ENCODE data around the gene HS3ST4.
"Not testable (repeated sequence)": the region's sequence is repeated elsewhere in the genome, so short reads cannot be mapped to it uniquely, and the experiment has no call there.

The HS3ST4 gene

DNA sequence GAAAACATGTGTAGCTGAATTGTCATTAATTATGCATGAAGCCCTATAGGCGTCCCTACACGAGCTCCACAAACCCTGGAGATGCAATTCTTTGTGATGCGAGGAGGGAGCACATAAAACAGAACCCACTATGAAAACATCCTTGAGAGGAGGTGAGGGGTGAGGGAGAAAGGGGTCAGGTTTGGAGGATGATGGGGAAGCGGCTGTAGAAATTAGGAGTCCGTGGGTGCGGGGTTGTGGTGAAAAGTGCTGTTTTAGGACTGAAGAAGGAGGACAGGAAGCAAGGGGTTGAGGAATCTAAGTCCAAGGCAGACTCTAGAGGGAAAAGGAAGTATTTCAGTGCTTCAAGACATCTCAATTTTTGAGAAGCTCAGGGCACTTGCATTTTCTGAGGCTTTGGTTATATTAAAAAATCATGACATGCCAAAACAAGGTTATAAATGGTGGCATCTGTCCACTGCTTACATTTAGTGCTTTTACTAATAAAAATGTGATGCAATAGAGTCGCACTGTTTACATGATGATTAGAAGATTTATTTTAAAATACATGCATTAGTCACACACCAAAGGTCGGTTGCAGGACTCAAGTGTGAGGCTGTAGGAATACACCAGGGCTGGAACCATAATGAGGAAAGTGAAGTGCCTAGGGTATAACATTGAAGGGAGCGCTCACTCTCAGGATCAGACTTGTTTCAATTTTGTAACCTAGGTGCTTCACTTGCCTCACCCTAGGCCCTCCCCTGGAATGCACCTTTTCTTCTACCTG lies 379.5 kb downstream of the HS3ST4 start:
- no peak for DNase-seq (ENCODE audit: low read depth)
- TF ChIP-seq, protein P1, sequence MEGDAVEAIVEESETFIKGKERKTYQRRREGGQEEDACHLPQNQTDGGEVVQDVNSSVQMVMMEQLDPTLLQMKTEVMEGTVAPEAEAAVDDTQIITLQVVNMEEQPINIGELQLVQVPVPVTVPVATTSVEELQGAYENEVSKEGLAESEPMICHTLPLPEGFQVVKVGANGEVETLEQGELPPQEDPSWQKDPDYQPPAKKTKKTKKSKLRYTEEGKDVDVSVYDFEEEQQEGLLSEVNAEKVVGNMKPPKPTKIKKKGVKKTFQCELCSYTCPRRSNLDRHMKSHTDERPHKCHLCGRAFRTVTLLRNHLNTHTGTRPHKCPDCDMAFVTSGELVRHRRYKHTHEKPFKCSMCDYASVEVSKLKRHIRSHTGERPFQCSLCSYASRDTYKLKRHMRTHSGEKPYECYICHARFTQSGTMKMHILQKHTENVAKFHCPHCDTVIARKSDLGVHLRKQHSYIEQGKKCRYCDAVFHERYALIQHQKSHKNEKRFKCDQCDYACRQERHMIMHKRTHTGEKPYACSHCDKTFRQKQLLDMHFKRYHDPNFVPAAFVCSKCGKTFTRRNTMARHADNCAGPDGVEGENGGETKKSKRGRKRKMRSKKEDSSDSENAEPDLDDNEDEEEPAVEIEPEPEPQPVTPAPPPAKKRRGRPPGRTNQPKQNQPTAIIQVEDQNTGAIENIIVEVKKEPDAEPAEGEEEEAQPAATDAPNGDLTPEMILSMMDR (IDR thresholded peaks at IDR 0.05; ENCODE audit: control insufficient read depth, insufficient read depth, low read depth, low read length, missing control alignments) = no peak
- no peak overlapping the region for H3K4me3 ChIP-seq (ENCODE audit: control insufficient read depth, low read depth, low read length)

- no peak for DNase-seq (ENCODE audit: low read depth)
Measured at GRCh38 chr16:26078716-26079355, 387.1 kb downstream of the HS3ST4 start.

GRCh38 chr16:26087091-26087490 lies 395.3 kb downstream of the HS3ST4 start:
- TF ChIP-seq, protein P1 (IDR thresholded peaks at IDR 0.05; ENCODE audit: control insufficient read depth, insufficient read depth, low read depth, low read length, missing control alignments) = no peak
- DNase-seq (ENCODE audit: low read depth) = no peak
- no peak overlapping the region for H3K4me3 ChIP-seq (ENCODE audit: control insufficient read depth, low read depth, low read length)

More at GRCh38 chr16:26078716-26079355, 387.1 kb downstream of the HS3ST4 start:
- no peak overlapping the region for H3K4me3 ChIP-seq (ENCODE audit: control insufficient read depth, low read depth, low read length)
- TF ChIP-seq, protein P1 (IDR thresholded peaks at IDR 0.05; ENCODE audit: control insufficient read depth, insufficient read depth, low read depth, low read length, missing control alignments) = no peak

- no peak for DNase-seq (ENCODE audit: low read depth)
- no peak overlapping the region for H3K4me3 ChIP-seq (ENCODE audit: control insufficient read depth, low read depth, low read length)
- TF ChIP-seq, protein P1 (IDR thresholded peaks at IDR 0.05; ENCODE audit: control insufficient read depth, insufficient read depth, low read depth, low read length, missing control alignments) = no peak
Measured at GRCh38 chr16:26091511-26091910, 399.8 kb downstream of the HS3ST4 start.

GRCh38 chr16:26098206-26098605 lies 406.4 kb downstream of the HS3ST4 start:
- not testable (repeated sequence) for DNase-seq (ENCODE audit: low read depth); H3K4me3 ChIP-seq (ENCODE audit: control insufficient read depth, low read depth, low read length)

- DNase-seq (ENCODE audit: low read depth) = no peak
- no peak overlapping the region for H3K4me3 ChIP-seq (ENCODE audit: control insufficient read depth, low read depth, low read length)
- TF ChIP-seq, protein P1 (IDR thresholded peaks at IDR 0.05; ENCODE audit: control insufficient read depth, insufficient read depth, low read depth, low read length, missing control alignments) = no peak
Measured at GRCh38 chr16:26102369-26102768, 410.6 kb downstream of the HS3ST4 start.

DNA sequence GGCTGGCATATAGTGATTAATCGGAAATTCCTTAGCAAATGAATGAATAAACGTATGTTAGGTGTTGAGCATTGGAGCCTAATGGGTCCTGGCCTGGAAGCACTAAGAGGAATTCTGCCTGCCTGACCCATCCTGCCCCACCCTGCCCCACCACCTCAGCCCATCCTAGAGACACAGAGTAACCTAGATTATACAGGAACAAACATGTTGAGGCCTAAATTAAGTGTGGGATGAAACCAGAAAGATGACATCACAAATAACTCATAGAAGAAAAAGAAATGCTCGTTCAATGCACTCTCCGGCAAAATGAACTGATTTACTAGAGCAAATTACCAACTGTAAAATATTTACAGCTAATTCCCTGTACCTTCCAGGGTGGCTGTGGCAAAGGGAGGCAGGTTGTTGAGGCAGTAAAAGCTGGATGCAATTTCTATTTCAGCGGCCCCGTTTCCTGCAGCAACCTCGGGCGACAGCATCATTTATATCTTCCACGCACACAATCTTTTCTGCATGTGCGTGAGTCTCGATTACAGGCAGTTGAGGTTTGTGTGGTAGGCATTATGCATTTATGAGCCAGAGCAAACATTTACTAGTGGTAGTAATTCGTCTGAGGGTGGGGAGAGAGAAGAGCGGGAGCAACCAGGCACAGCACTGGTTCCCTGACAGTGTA lies 417.2 kb downstream of the HS3ST4 start:
- DNase-seq (ENCODE audit: low read depth) = no peak
- H3K4me3 ChIP-seq (ENCODE audit: control insufficient read depth, low read depth, low read length) = no peak overlapping the region
- TF ChIP-seq, protein P1 (IDR thresholded peaks at IDR 0.05; ENCODE audit: control insufficient read depth, insufficient read depth, low read depth, low read length, missing control alignments) = no peak
